Stomach smooth muscle (tissue), 2 donors: ENCODE data around the gene C16orf54.
"Not testable (repeated sequence)": the region's sequence is repeated elsewhere in the genome, so short reads cannot be mapped to it uniquely, and the experiment has no call there.

ENCODE experiments used
- H3K27ac ChIP-seq: one replicate; pipeline ENCODE4 v1.7.0; 2013; ENCODE audit warnings: mild to moderate bottlenecking, low read length, inconsistent platforms
- H3K27me3 ChIP-seq, 2 donors: one replicate each; pipeline ENCODE4 v1.7.0; 2013; ENCODE audit warnings: low read length in 2 of 2; ENCODE audit not compliant: insufficient read depth in 2 of 2, control insufficient read depth in 1 of 2
- H3K36me3 ChIP-seq, 2 donors: one replicate each; pipeline ENCODE4 v1.7.0; 2013; ENCODE audit warnings: low read length in 2 of 2; ENCODE audit not compliant: control insufficient read depth in 2 of 2, insufficient read depth in 2 of 2
- H3K4me1 ChIP-seq: one replicate; pipeline ENCODE4 v1.7.0; 2013; ENCODE audit warnings: low read length; ENCODE audit not compliant: control insufficient read depth, insufficient read depth
- H3K4me3 ChIP-seq, 2 donors: one replicate each; pipeline ENCODE4 v1.7.0; 2013; ENCODE audit warnings: low read length in 2 of 2
- H3K9ac ChIP-seq, 2 donors: one replicate each; pipeline ENCODE4 v1.7.0; 2013; ENCODE audit warnings: low read length in 2 of 2, mild to moderate bottlenecking in 1 of 2
- H3K9me3 ChIP-seq, 2 donors: one replicate each; pipeline ENCODE4 v1.7.0; 2013; ENCODE audit warnings: low read length in 2 of 2; ENCODE audit not compliant: control insufficient read depth in 2 of 2
- donor health status: healthy.
- donor health status: Pancreatic carcinoma.

The C16orf54 gene

GRCh38 chr16:29702269-29702668 lies 43.5 kb downstream of the C16orf54 start:
- no peak overlapping the region for H3K9ac ChIP-seq
- H3K27ac ChIP-seq: no peak overlapping the region

GRCh38 chr16:29701214-29701555 lies 44.6 kb downstream of the C16orf54 start:
- peaks cover 3% of the 10 kb centered on the region for H3K4me1 ChIP-seq
- H3K36me3 ChIP-seq: no peaks in the 10 kb centered on the region
- H3K9me3 ChIP-seq: no peaks in the 10 kb centered on the region
- H3K27me3 ChIP-seq: no peaks in the 10 kb centered on the region
- H3K27ac ChIP-seq: no peak overlapping the region
- no peak overlapping the region for H3K4me3 ChIP-seq
- H3K9ac ChIP-seq: no peak overlapping the region

More at GRCh38 chr16:29702269-29702668, 43.5 kb downstream of the C16orf54 start:
- Histone ChIP-seq H3K9me3 (no peaks in the 10 kb centered on the region), H3K27me3 (no peaks in the 10 kb centered on the region), H3K4me3 (no peak overlapping the region), H3K36me3 (no peaks in the 10 kb centered on the region), H3K4me1 (peaks cover 3% of the 10 kb centered on the region)

GRCh38 chr16:29700253-29700987 lies 45.4 kb downstream of the C16orf54 start:
- Histone ChIP-seq H3K36me3 (no peaks in the 10 kb centered on the region), H3K9me3 (no peaks in the 10 kb centered on the region), H3K9ac (no peak overlapping the region), H3K4me3 (peak overlapping the region in 1 of 2 donors; percentile 8), H3K27ac (no peak overlapping the region), H3K27me3 (no peaks in the 10 kb centered on the region), H3K4me1 (peaks cover 3% of the 10 kb centered on the region)

- Histone ChIP-seq H3K27me3 (no peaks in the 10 kb centered on the region), H3K9me3 (no peaks in the 10 kb centered on the region), H3K27ac (no peak overlapping the region), H3K9ac (no peak overlapping the region), H3K4me3 (no peak overlapping the region), H3K36me3 (no peaks in the 10 kb centered on the region), H3K4me1 (peaks cover 3% of the 10 kb centered on the region)
Observed at GRCh38 chr16:29699324-29700219, 46.2 kb downstream of the C16orf54 start.

- Histone ChIP-seq H3K9me3 (no peaks in the 10 kb centered on the region), H3K4me1 (peaks cover 3% of the 10 kb centered on the region), H3K27me3 (no peaks in the 10 kb centered on the region)
Observed at GRCh38 chr16:29698484-29699323, 47.1 kb downstream of the C16orf54 start.

GRCh38 chr16:29698042-29698441 lies 47.7 kb downstream of the C16orf54 start:
- no peaks in the 10 kb centered on the region for H3K36me3 ChIP-seq
- peaks cover 3% of the 10 kb centered on the region for H3K4me1 ChIP-seq
- no peak overlapping the region for H3K9ac ChIP-seq
- H3K27ac ChIP-seq: no peak overlapping the region
- no peaks in the 10 kb centered on the region for H3K9me3 ChIP-seq
- no peak overlapping the region for H3K4me3 ChIP-seq
- no peaks in the 10 kb centered on the region for H3K27me3 ChIP-seq

More at GRCh38 chr16:29698484-29699323, 47.1 kb downstream of the C16orf54 start:
- no peaks in the 10 kb centered on the region for H3K36me3 ChIP-seq
- no peak overlapping the region for H3K4me3 ChIP-seq
- H3K9ac ChIP-seq: no peak overlapping the region
- no peak overlapping the region for H3K27ac ChIP-seq

- no peak overlapping the region for H3K27ac ChIP-seq
- H3K9ac ChIP-seq: no peak overlapping the region
- H3K36me3 ChIP-seq: no peaks in the 10 kb centered on the region
- no peaks in the 10 kb centered on the region for H3K9me3 ChIP-seq
- H3K4me1 ChIP-seq: peaks cover 3% of the 10 kb centered on the region
- H3K4me3 ChIP-seq: no peak overlapping the region
- H3K27me3 ChIP-seq: no peaks in the 10 kb centered on the region
Observed at GRCh38 chr16:29697391-29697790, 48.4 kb downstream of the C16orf54 start.

- no peaks in the 10 kb centered on the region for H3K36me3 ChIP-seq
- no peaks in the 10 kb centered on the region for H3K9me3 ChIP-seq
- no peak overlapping the region for H3K27ac ChIP-seq
- H3K4me1 ChIP-seq: peaks cover 3% of the 10 kb centered on the region
- H3K27me3 ChIP-seq: no peaks in the 10 kb centered on the region
- no peak overlapping the region for H3K9ac ChIP-seq
- H3K4me3 ChIP-seq: no peak overlapping the region
Observed at GRCh38 chr16:29696881-29697331, 48.9 kb downstream of the C16orf54 start.

GRCh38 chr16:29695675-29696074 lies 50.1 kb downstream of the C16orf54 start:
- not testable (repeated sequence) for H3K9ac ChIP-seq, H3K36me3 ChIP-seq, H3K4me1 ChIP-seq, H3K4me3 ChIP-seq, H3K9me3 ChIP-seq, H3K27me3 ChIP-seq, H3K27ac ChIP-seq

GRCh38 chr16:29694384-29695195 lies 51.2 kb downstream of the C16orf54 start:
- Histone ChIP-seq H3K9ac (no peak overlapping the region), H3K4me3 (no peak overlapping the region), H3K27me3 (no peaks in the 10 kb centered on the region), H3K27ac (no peak overlapping the region), H3K9me3 (no peaks in the 10 kb centered on the region), H3K36me3 (no peaks in the 10 kb centered on the region), H3K4me1 (no peaks in the 10 kb centered on the region)
